ENCODE measurements around the gene TBC1D22A.

TBC1D22A gene

DNA sequence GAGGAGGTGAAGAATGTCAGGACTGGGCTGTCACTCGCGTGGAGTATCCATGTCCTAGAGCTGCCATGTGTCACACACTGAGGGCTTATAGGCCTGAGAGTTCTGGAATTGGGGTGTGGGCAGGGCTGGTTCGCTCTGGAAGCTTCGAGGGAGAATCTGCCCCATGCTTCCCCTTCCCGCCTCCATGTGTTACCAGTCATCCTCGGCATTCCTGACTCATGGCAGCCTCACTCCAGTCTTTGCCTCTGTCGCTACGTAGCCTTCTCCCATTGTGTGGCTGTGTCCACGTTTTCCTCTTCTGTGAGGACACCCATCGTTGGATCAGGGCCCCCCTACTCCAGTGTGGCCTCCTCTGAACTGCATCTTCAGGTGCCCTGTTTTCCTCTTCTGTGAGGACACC lies 301.2 kb downstream of the TBC1D22A start:
- TF ChIP-seq ZNF565 (CRISPR knock-in tag; conservative IDR thresholded peaks at IDR 0.05; ENCODE audit: low read depth) (no peak), CSDC2 (CRISPR knock-in tag; IDR thresholded peaks at IDR 0.05) (no peak), ESRRG (CRISPR knock-in tag; IDR thresholded peaks at IDR 0.05) (no peak), ZNF8 (CRISPR knock-in tag; IDR thresholded peaks at IDR 0.05) (no peak), GLIS3 (CRISPR knock-in tag; IDR thresholded peaks at IDR 0.05) (no peak), SNAI2 (CRISPR knock-in tag; IDR thresholded peaks at IDR 0.05) (no peak), ZFP30 (CRISPR knock-in tag; IDR thresholded peaks at IDR 0.05) (no peak), ISL1 (CRISPR knock-in tag; IDR thresholded peaks at IDR 0.05) (no peak), TSHZ2 (CRISPR knock-in tag; IDR thresholded peaks at IDR 0.05) (no peak), ZNF70 (CRISPR knock-in tag; IDR thresholded peaks at IDR 0.05) (no peak), ARNTL (CRISPR knock-in tag; IDR thresholded peaks at IDR 0.05; ENCODE audit: borderline replicate concordance, low read depth) (no peak), BACH2 (CRISPR knock-in tag; IDR thresholded peaks at IDR 0.05; ENCODE audit: borderline replicate concordance) (no peak), TCF4 (CRISPR knock-in tag; IDR thresholded peaks at IDR 0.05; ENCODE audit: borderline replicate concordance) (no peak), PPARA (CRISPR knock-in tag; IDR thresholded peaks at IDR 0.05; ENCODE audit: borderline replicate concordance) (no peak), ZC3H10 (CRISPR knock-in tag; IDR thresholded peaks at IDR 0.05) (no peak), TOX (CRISPR knock-in tag; IDR thresholded peaks at IDR 0.05; ENCODE audit: borderline replicate concordance) (no peak), PATZ1 (CRISPR knock-in tag; IDR thresholded peaks at IDR 0.05; ENCODE audit: borderline replicate concordance) (no peak)
- TF ChIP-seq, protein P1, sequence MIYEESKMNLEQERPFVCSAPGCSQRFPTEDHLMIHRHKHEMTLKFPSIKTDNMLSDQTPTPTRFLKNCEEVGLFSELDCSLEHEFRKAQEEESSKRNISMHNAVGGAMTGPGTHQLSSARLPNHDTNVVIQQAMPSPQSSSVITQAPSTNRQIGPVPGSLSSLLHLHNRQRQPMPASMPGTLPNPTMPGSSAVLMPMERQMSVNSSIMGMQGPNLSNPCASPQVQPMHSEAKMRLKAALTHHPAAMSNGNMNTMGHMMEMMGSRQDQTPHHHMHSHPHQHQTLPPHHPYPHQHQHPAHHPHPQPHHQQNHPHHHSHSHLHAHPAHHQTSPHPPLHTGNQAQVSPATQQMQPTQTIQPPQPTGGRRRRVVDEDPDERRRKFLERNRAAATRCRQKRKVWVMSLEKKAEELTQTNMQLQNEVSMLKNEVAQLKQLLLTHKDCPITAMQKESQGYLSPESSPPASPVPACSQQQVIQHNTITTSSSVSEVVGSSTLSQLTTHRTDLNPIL (CRISPR knock-in tag; IDR thresholded peaks at IDR 0.05; ENCODE audit: low read depth): no peak
- TF ChIP-seq, protein P2, sequence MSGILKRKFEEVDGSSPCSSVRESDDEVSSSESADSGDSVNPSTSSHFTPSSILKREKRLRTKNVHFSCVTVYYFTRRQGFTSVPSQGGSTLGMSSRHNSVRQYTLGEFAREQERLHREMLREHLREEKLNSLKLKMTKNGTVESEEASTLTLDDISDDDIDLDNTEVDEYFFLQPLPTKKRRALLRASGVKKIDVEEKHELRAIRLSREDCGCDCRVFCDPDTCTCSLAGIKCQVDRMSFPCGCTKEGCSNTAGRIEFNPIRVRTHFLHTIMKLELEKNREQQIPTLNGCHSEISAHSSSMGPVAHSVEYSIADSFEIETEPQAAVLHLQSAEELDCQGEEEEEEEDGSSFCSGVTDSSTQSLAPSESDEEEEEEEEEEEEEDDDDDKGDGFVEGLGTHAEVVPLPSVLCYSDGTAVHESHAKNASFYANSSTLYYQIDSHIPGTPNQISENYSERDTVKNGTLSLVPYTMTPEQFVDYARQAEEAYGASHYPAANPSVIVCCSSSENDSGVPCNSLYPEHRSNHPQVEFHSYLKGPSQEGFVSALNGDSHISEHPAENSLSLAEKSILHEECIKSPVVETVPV (CRISPR knock-in tag; IDR thresholded peaks at IDR 0.05): no peak
- TF ChIP-seq, protein P3, sequence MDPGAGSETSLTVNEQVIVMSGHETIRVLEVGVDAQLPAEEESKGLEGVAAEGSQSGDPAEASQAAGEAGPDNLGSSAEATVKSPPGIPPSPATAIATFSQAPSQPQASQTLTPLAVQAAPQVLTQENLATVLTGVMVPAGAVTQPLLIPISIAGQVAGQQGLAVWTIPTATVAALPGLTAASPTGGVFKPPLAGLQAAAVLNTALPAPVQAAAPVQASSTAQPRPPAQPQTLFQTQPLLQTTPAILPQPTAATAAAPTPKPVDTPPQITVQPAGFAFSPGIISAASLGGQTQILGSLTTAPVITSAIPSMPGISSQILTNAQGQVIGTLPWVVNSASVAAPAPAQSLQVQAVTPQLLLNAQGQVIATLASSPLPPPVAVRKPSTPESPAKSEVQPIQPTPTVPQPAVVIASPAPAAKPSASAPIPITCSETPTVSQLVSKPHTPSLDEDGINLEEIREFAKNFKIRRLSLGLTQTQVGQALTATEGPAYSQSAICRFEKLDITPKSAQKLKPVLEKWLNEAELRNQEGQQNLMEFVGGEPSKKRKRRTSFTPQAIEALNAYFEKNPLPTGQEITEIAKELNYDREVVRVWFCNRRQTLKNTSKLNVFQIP (CRISPR knock-in tag; IDR thresholded peaks at IDR 0.05; ENCODE audit: borderline replicate concordance, low read depth): no peak
- no peak for ATAC-seq

GRCh38 chr22:47064016-47064415 lies 301.6 kb downstream of the TBC1D22A start:
- ATAC-seq: no peak
- TF ChIP-seq, protein P2 (CRISPR knock-in tag; IDR thresholded peaks at IDR 0.05): no peak
- TF ChIP-seq TOX (CRISPR knock-in tag; IDR thresholded peaks at IDR 0.05; ENCODE audit: borderline replicate concordance) (no peak), BACH2 (CRISPR knock-in tag; IDR thresholded peaks at IDR 0.05; ENCODE audit: borderline replicate concordance) (no peak), OSR1 (CRISPR knock-in tag; IDR thresholded peaks at IDR 0.05) (no peak), ESRRG (CRISPR knock-in tag; IDR thresholded peaks at IDR 0.05) (no peak), CSDC2 (CRISPR knock-in tag; IDR thresholded peaks at IDR 0.05) (no peak), ARNTL (CRISPR knock-in tag; IDR thresholded peaks at IDR 0.05; ENCODE audit: borderline replicate concordance, low read depth) (no peak), ZNF70 (CRISPR knock-in tag; IDR thresholded peaks at IDR 0.05) (no peak), RARB (CRISPR knock-in tag; IDR thresholded peaks at IDR 0.05) (no peak), PPARA (CRISPR knock-in tag; IDR thresholded peaks at IDR 0.05; ENCODE audit: borderline replicate concordance) (no peak), TSHZ2 (CRISPR knock-in tag; IDR thresholded peaks at IDR 0.05) (no peak), SNAI2 (CRISPR knock-in tag; IDR thresholded peaks at IDR 0.05) (no peak), GLIS3 (CRISPR knock-in tag; IDR thresholded peaks at IDR 0.05) (no peak)
- TF ChIP-seq, protein P1 (CRISPR knock-in tag; IDR thresholded peaks at IDR 0.05; ENCODE audit: low read depth): no peak
